Epidermal melanocyte (primary cell): ENCODE data around the gene TTF1.
"Not testable (repeated sequence)": the region's sequence is repeated elsewhere in the genome, so short reads cannot be mapped to it uniquely, and the experiment has no call there.

Source experiments
- DNase-seq: peaks from one replicate; pipeline ENCODE4 v3.0.0; 2011; ENCODE audit warnings: low spot score; ENCODE audit not compliant: insufficient read length

Gene TTF1

GRCh38 chr9:132412089-132412488, 5.4 kb upstream of the TTF1 start:
- DNase-seq = no peak

DNA sequence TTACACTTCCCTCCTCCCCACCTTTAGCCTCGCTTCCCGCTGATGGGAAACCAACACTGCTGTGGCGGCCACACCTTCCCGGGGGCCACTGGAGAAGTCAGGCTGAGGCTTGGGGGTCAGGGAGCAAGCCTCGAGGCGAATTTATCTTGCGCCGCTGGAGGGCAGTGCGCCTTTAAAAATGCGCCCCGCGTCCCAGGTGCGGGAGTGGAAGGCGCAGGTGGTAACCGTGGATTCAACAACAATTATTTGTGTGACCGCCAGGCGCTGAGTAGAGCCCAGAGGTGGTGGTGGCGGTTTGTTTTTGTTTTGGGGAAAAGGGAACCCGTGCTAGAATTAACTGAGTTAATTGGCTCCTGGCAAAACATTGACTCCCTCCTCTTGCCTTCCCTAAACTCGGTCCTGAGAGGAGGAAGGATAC, 4.5 kb upstream of the TTF1 start:
- DNase-seq = no peak

GRCh38 chr9:132410642-132411041, 4.0 kb upstream of the TTF1 start:
- DNase-seq = no peak

DNA sequence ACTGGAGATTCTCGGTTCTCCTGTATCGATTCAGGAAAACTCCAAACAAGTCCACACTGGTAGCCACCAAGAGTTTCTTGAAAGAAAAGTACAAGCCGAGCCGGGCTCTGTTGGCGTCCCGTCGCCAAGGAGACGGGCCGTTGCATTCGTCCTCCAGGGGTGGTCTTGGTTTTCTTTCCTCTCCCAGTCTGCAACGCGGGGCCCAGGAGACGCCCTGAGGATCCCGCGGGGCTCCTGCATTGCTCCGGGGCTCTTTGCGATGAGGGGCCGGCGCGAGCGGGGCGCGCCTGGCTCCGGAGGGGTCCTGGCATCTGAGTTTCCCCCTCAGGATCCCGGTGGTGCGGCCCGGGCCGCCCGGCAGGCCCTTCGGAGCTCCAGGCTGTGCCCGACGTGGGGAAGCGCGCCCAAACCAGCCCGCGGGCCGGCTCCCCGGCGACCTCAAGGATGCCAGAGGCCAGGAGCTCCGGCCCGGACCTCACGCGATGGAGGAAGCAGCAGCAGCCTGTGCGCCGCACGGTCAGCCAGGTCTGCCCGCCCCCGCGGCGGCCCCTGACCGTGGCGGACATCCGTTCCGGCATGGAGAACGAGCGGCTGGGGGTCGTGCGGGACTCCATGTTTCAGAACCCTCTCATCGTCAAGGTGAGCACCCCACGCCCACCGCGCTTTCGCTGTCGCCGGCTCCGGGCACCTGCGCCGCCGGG, 3.3 kb upstream of the TTF1 start, which contains the start of gene CFAP77:
Gene CFAP77, plus strand, starts transcription at position 384 of the 701 bp plus-strand sequence. Its CDS starts 61 bp downstream, at position 445.
- peak; percentile 44 for DNase-seq

- no peak for DNase-seq
Measured at GRCh38 chr9:132408521-132408920, 1.9 kb upstream of the TTF1 start.

GRCh38 chr9:132407196-132407595, 556 bp upstream of the TTF1 start:
- no peak for DNase-seq

DNA sequence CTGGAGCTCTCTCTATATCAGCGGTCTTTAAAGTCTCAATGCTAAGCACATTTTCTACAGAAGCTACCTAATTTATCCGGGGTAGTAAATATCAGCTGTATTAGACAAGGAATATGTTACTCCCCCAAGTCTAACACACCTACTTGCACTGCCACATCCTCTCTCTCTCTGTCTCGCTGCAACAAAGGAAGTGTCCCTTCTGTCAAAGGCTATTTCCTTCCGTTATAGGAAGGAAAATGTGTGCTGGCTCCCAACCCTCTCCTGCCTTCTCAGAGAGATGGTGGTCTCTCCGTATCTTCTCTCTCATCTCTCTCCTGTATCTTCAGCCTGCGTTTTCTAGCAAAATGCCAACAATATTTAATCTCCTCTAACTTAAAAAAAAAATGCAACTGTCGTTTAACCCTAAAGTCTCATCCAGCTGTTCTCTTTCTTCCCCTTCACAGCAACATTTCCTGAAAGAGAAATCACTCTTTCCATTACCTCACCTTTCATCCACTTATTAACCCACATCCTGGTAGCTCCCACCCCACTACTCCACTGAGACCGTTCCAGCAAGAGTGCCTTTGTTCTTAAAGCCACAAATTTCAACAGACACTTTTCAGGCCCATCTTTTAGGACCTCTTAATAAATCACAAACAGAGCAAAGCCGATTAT, 2.3 kb downstream of the TTF1 start:
- no peak for DNase-seq

DNA sequence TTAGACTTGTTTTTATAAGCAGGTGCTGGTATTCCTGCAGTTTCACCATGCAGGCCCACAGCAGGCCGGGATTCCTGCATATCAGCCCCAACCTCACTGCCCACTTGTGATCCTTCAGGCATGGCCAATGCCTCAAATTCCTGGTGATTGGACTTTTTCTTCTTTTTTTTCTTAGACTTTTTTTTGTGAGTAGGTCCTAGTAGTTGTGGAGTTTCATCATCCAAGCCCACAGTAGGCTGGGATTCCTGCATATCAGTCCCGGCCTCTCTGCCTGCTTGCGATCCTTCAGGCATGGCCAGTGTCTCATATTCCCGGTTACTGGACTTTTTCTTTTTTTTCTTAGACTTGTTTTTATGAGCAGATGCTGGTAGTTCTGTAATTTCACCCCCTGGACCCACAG, 4.8 kb downstream of the TTF1 start:
- no peak for DNase-seq

GRCh38 chr9:132395560-132395959, 11.1 kb downstream of the TTF1 start:
- no peak for DNase-seq

DNA sequence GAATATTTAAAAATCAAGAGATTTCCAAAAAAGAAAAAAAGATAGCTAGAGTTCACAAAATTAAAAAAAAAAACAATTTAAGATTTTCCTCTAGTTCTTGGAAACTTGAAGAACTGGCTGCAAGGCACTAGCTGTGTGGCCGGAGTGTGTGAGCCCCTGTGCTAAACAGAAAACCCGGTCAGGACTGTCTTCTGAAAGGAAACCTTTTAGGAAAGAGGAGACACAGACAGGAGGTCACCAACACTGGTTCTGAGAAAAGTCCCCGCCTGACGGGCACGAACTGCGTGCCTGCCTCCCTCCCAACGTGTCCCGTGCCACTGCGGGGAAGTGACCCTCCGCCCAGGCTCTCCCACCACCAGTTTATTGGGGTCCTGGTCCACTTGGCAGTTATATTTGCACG, 15.2 kb downstream of the TTF1 start:
- DNase-seq = no peak

GRCh38 chr9:132390966-132391365, 15.7 kb downstream of the TTF1 start:
- no peak for DNase-seq

DNA sequence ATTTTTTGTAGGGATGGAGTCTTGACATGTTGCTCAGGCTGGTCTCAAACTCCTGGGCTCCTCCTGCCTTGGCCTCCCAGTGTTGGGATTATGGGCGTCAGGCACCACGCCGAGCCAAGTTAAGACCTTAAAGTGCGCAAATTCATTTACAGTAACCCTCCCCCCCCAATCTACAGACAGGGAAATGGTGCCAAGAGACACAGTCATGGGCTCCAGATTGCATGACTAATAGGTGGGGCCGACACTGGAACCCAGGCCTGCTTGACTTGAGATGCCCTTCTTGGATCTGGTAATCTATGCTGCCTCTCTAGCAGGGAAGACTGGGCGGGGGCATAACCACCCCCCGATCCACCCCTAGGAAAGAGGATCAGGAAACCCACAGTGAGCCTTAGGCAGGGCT, 19.5 kb downstream of the TTF1 start:
- no peak for DNase-seq

- DNase-seq = no peak
Measured at GRCh38 chr9:132384376-132384775, 22.3 kb downstream of the TTF1 start.

DNA sequence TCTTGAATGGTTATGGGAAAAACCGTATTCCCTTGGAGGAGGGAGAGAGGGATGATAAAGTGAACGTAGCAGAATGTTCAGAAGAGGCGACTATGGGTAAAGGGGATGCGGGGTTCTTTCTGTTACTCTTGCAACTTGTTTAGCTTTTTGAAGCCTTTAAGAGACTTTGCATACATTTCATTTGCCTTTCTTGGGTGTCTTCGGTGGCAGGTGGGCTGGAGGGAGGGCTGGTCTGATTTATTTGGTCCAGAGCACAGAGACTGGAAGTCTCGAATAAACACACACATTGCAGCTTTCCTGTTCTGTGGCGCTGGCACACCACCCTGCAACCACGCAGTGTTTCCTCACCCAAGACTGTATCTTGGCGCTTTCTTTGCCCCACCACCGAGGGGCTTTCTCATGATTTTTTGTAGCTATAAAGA, 23.2 kb downstream of the TTF1 start:
- DNase-seq = no peak

GRCh38 chr9:132381966-132382541, 24.6 kb downstream of the TTF1 start:
- no peak for DNase-seq

GRCh38 chr9:132378416-132378815, 28.2 kb downstream of the TTF1 start:
- not testable (repeated sequence) for DNase-seq

GRCh38 chr9:132377769-132378168, 28.9 kb downstream of the TTF1 start:
- not testable (repeated sequence) for DNase-seq

- no peak for DNase-seq
Measured at GRCh38 chr9:132372177-132373095, 34.2 kb downstream of the TTF1 start.

DNA sequence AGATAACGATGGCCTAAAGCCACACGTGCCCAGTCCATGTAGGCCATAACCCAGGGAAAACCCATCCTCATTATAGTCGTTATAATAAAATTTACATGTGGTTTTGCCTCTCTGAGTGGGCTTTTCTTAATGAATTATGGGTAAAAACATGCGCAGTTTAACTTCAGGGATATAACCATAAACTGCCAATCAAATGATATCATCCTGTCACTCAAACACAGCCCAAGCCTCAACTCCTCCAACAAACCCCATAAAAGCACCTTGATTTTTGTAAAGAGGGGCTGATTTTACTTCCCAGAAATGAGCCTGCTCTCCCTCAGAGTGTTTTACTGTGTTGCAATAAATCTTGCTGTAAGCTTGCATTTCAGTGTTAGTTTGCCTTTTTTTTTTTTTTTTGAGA, 36.0 kb downstream of the TTF1 start:
- no peak for DNase-seq

GRCh38 chr9:132369421-132369820, 37.2 kb downstream of the TTF1 start:
- no peak for DNase-seq

GRCh38 chr9:132367613-132368313, 38.9 kb downstream of the TTF1 start:
- DNase-seq = no peak
